Measurements from ENCODE around the gene COX11. TPM values are rescaled to one million over a fixed set of nuclear protein-coding genes. Genes with fewer than 3 reads are reported as not detected.

COX11 gene
- total RNA-seq, 1 donor from 2014 or later = 72.6 TPM

DNA sequence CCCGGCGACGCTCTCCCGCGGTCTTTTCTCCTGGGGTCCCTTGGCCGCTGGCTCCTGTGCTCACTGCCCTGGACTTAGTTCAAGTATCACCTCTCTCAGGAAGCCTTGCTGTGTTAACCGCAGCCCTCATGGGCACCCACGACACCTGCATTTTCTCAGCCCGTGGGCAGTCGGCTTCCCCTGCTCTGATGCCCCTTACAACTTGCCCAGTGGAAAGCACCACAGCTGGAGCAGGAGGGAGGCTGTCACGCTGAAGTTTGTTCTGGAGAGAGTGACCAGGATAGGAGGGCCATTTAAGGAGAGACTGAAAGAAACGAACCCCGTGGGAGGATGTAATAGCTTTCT lies 506 bp upstream of the COX11 start:
- H3K36me3 Mint-ChIP-seq (ENCODE audit: insufficient read depth) = peaks cover 9% of the 10 kb centered on the region
- H3K4me1 Mint-ChIP-seq (ENCODE audit: low read depth) = peaks cover 30% of the 10 kb centered on the region
- H3K27ac Mint-ChIP-seq = no peak overlapping the region
- H3K9me3 Mint-ChIP-seq (ENCODE audit: low read depth) = no peaks in the 10 kb centered on the region
- H3K4me3 Mint-ChIP-seq (ENCODE audit: low read depth) = no peak overlapping the region
- DNase-seq (ENCODE audit: low spot score, unreplicated experiment) = peak; percentile 17
- TF ChIP-seq, protein P1, sequence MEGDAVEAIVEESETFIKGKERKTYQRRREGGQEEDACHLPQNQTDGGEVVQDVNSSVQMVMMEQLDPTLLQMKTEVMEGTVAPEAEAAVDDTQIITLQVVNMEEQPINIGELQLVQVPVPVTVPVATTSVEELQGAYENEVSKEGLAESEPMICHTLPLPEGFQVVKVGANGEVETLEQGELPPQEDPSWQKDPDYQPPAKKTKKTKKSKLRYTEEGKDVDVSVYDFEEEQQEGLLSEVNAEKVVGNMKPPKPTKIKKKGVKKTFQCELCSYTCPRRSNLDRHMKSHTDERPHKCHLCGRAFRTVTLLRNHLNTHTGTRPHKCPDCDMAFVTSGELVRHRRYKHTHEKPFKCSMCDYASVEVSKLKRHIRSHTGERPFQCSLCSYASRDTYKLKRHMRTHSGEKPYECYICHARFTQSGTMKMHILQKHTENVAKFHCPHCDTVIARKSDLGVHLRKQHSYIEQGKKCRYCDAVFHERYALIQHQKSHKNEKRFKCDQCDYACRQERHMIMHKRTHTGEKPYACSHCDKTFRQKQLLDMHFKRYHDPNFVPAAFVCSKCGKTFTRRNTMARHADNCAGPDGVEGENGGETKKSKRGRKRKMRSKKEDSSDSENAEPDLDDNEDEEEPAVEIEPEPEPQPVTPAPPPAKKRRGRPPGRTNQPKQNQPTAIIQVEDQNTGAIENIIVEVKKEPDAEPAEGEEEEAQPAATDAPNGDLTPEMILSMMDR (IDR thresholded peaks at IDR 0.05; ENCODE audit: unreplicated experiment) = no peak
- no peaks in the 10 kb centered on the region for H3K27me3 Mint-ChIP-seq

DNA sequence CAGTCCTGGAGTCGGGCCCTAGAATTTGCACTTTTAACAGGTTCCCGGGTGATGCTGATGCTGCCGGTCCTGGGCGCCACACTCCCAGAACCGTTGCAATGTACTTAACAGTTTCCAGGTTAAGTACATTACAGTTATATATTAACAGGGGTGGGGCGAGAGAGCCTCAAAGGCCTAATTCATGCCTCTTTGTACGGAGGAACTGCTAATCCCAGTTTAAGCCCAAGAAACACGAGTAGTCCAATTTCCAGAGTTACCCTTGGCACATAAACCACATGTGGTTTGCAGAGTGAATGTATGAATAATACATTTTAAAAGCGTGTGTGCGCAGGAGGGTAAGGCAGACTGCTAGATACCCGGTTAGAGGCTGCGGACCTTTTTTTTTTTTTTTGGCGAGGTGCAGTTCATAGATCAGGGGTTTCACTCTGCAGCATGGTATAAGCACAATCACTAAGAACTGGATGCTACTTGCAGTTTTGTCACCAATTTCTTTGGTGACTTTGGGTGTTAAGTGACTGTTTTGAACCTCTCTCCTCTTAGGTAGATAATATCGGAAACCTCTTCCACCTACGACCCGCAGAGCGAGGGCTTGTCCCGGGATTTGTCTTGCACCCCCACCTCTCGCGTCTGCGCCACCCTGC lies 713 bp downstream of the COX11 start:
- Mint-ChIP-seq H3K27ac (no peak overlapping the region), H3K27me3 (no peaks in the 10 kb centered on the region), H3K4me3 (ENCODE audit: low read depth) (no peak overlapping the region), H3K9me3 (ENCODE audit: low read depth) (no peaks in the 10 kb centered on the region), H3K36me3 (ENCODE audit: insufficient read depth) (peaks cover 13% of the 10 kb centered on the region), H3K4me1 (ENCODE audit: low read depth) (peaks cover 26% of the 10 kb centered on the region)
- TF ChIP-seq, protein P1 (IDR thresholded peaks at IDR 0.05; ENCODE audit: unreplicated experiment) = no peak
- DNase-seq (ENCODE audit: low spot score, unreplicated experiment) = no peak

DNA sequence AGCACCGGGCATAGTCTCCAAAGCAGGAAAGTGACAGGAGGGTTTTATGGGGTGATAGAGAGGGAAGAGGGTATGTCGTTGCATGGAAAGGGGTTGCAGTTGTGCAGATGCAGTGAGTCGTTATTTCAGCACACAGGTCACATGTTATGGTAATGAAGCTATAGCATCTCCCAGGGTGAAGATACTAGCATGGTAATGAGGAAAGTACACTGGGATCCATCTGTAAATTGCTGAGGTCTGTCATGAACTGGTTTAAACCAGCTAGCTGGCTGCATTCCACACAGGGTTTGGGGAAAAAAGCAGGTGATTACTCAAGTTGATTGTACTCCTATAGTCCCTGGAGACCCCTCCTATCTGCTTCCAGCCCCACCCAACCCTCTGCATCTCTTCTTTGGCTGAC lies 11.7 kb downstream of the COX11 start:
- TF ChIP-seq, protein P1 (IDR thresholded peaks at IDR 0.05; ENCODE audit: unreplicated experiment) = no peak
- Mint-ChIP-seq H3K4me3 (ENCODE audit: low read depth) (no peak overlapping the region), H3K27me3 (no peaks in the 10 kb centered on the region), H3K27ac (peak overlapping the region; percentile 46), H3K36me3 (ENCODE audit: insufficient read depth) (peaks cover 27% of the 10 kb centered on the region), H3K4me1 (ENCODE audit: low read depth) (no peaks in the 10 kb centered on the region), H3K9me3 (ENCODE audit: low read depth) (no peaks in the 10 kb centered on the region)
- DNase-seq (ENCODE audit: low spot score, unreplicated experiment) = no peak

DNA sequence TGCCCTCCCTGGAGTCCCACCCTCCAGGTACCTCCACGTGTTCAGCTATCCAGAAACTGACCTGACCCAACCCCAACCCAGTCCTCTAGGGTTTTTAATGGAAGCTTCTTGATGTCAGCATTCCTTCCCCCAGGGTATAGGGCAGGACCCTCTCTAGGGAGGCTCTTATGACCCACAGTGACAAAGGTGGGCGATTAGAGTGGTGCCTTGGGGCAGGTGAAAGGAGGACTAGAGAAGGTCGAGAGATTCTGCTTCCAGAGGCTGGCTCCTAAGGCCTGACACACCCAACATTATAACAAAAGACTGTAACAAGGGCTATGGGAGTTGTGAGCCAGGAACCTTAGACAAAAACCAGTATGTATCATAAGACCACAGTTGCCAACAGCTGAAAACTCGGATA lies 17.2 kb downstream of the COX11 start:
- Mint-ChIP-seq H3K36me3 (ENCODE audit: insufficient read depth) (peaks cover 25% of the 10 kb centered on the region), H3K27me3 (no peaks in the 10 kb centered on the region)

DNA sequence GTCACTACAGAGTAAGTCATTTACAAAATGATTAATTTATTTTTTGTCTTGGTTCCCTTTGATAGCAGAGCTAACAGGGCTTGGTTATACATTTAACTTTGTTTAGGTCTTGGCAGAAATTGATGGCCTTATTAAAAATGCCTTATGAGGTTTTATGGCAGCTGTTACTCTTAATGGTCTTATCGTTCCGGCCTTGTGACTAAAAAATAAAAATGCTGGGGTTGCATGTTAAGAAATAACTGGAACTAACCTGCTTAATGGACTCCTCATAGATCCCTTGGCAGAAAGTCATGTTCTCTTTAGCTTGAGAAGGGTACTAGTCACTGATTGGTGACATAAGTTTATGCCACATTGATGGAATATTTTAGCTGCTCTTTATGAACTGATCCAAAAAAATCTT lies 18.3 kb downstream of the COX11 start:
- H3K27ac Mint-ChIP-seq = no peak overlapping the region

More for the DNA sequence above, 17.2 kb downstream of the COX11 start:
- no peak overlapping the region for H3K4me3 Mint-ChIP-seq (ENCODE audit: low read depth)
- TF ChIP-seq, protein P1 (IDR thresholded peaks at IDR 0.05; ENCODE audit: unreplicated experiment) = no peak
- H3K27ac Mint-ChIP-seq = no peak overlapping the region
- H3K9me3 Mint-ChIP-seq (ENCODE audit: low read depth) = no peaks in the 10 kb centered on the region
- H3K4me1 Mint-ChIP-seq (ENCODE audit: low read depth) = peaks cover 1% of the 10 kb centered on the region
- DNase-seq (ENCODE audit: low spot score, unreplicated experiment) = no peak

More for the DNA sequence above, 18.3 kb downstream of the COX11 start:
- TF ChIP-seq, protein P1 (IDR thresholded peaks at IDR 0.05; ENCODE audit: unreplicated experiment) = no peak
- Mint-ChIP-seq H3K4me3 (ENCODE audit: low read depth) (no peak overlapping the region), H3K36me3 (ENCODE audit: insufficient read depth) (peaks cover 25% of the 10 kb centered on the region), H3K4me1 (ENCODE audit: low read depth) (peaks cover 1% of the 10 kb centered on the region), H3K9me3 (ENCODE audit: low read depth) (no peaks in the 10 kb centered on the region), H3K27me3 (no peaks in the 10 kb centered on the region)
- DNase-seq (ENCODE audit: low spot score, unreplicated experiment) = no peak

Measured in progenitor cell of endocrine pancreas (in vitro differentiated cells).